Liver (tissue), 9 donors: ENCODE measurements around the gene NIPBL. TPM values are rescaled to one million over a fixed set of nuclear protein-coding genes. Genes with fewer than 3 reads are reported as not detected.

Source experiments
- DNase-seq: peaks from one replicate; pipeline ENCODE4 v3.0.0-alpha.2; 2017; ENCODE audit warnings: low spot score
- H3K27ac ChIP-seq, 2 donors: one replicate each; pipeline ENCODE4 v1.7.0; 2013; ENCODE audit warnings: inconsistent platforms in 2 of 2, low read length in 2 of 2, control low read depth in 1 of 2, low read depth in 1 of 2, mild to moderate bottlenecking in 1 of 2
- H3K27me3 ChIP-seq, 4 donors: one replicate each; pipeline versions ENCODE4 v1.6.1 to v1.7.0; 2013; ENCODE audit warnings: low read length in 3 of 4, inconsistent platforms in 1 of 4, mild to moderate bottlenecking in 1 of 4, moderate library complexity in 1 of 4; ENCODE audit not compliant: control insufficient read depth in 4 of 4, insufficient read depth in 4 of 4
- H3K36me3 ChIP-seq, 4 donors: one replicate each; pipeline versions ENCODE4 v1.6.1 to v1.7.0; 2013; ENCODE audit warnings: low read length in 3 of 4, mild to moderate bottlenecking in 3 of 4, low read depth in 1 of 4, moderate library complexity in 1 of 4; ENCODE audit not compliant: control insufficient read depth in 4 of 4, insufficient read depth in 3 of 4
- H3K4me1 ChIP-seq, 4 donors: one replicate each; pipeline versions ENCODE4 v1.6.1 to v1.7.0; 2013; ENCODE audit warnings: low read length in 3 of 4, mild to moderate bottlenecking in 3 of 4, moderate library complexity in 1 of 4; ENCODE audit not compliant: control insufficient read depth in 4 of 4, insufficient read depth in 4 of 4
- H3K4me3 ChIP-seq, 3 donors: one replicate each; pipeline versions ENCODE4 v1.6.1 to v1.7.0; 2013; ENCODE audit warnings: low read length in 3 of 3, control low read depth in 1 of 3, low read depth in 1 of 3, mild to moderate bottlenecking in 1 of 3
- H3K9ac ChIP-seq, 2 donors: one replicate each; pipeline ENCODE4 v1.7.0; 2013; ENCODE audit warnings: low read length in 2 of 2, mild to moderate bottlenecking in 2 of 2, moderate library complexity in 2 of 2, control low read depth in 1 of 2, low read depth in 1 of 2
- H3K9me3 ChIP-seq, 4 donors: one replicate each; pipeline versions ENCODE4 v1.6.1 to v1.7.0; 2013; ENCODE audit warnings: low read length in 3 of 4; ENCODE audit not compliant: control insufficient read depth in 4 of 4
- ATF3 ChIP-seq: IDR thresholded peaks from 2 replicates; pipeline ENCODE4 v1.6.1; 2016; ENCODE audit warnings: antibody characterized with exemption
- CTCF ChIP-seq: fragments of 150-350 bp; IDR thresholded peaks from 2 replicates; pipeline ENCODE4 v1.5.1; 2017; ENCODE audit warnings: improper control_type of control experiment, low read depth, low read length; ENCODE audit not compliant: missing input control
- EGR1 ChIP-seq, 2 donors: IDR thresholded peaks; 2 replicates each; pipeline ENCODE4 v1.6.1; 2016 to 2018; ENCODE audit warnings: antibody characterized with exemption in 2 of 2, low read depth in 2 of 2
- FOXA1 ChIP-seq: IDR thresholded peaks from 2 replicates; pipeline ENCODE4 v1.6.1; 2016; ENCODE audit warnings: antibody characterized with exemption
- FOXA2 ChIP-seq: IDR thresholded peaks from 2 replicates; pipeline ENCODE4 v1.6.1; 2016; ENCODE audit warnings: antibody characterized with exemption
- GABPA ChIP-seq, 2 donors: IDR thresholded peaks in 1 of 2; conservative IDR thresholded peaks in 1 of 2; 2 replicates each; pipeline ENCODE4 v1.6.1; 2016; ENCODE audit warnings: antibody characterized with exemption in 2 of 2, mild to moderate bottlenecking in 1 of 2, moderate library complexity in 1 of 2
- HNF4A ChIP-seq, 2 donors: conservative IDR thresholded peaks; 2 replicates each; pipeline ENCODE4 v1.6.1; 2016; ENCODE audit warnings: antibody characterized with exemption in 2 of 2, mild to moderate bottlenecking in 2 of 2
- HNF4G ChIP-seq: IDR thresholded peaks from 2 replicates; pipeline ENCODE4 v1.6.1; 2016; ENCODE audit warnings: antibody characterized with exemption
- JUND ChIP-seq, 2 donors: IDR thresholded peaks; 2 replicates each; pipeline ENCODE4 v1.6.1; 2016; ENCODE audit warnings: antibody characterized with exemption in 2 of 2
- NR2F2 ChIP-seq: IDR thresholded peaks from 2 replicates; pipeline ENCODE4 v1.6.1; 2016; ENCODE audit warnings: antibody characterized with exemption
- RAD21 ChIP-seq, 2 donors: IDR thresholded peaks; 2 replicates each; pipeline ENCODE4 v1.6.1; 2016; ENCODE audit warnings: antibody characterized with exemption in 2 of 2, mild to moderate bottlenecking in 2 of 2
- REST ChIP-seq: IDR thresholded peaks from 2 replicates; pipeline ENCODE4 v1.6.1; 2016; ENCODE audit warnings: antibody characterized with exemption, mild to moderate bottlenecking
- RXRA ChIP-seq, 2 donors: IDR thresholded peaks; 2 replicates each; pipeline ENCODE4 v1.6.1; 2017 to 2018; ENCODE audit warnings: antibody characterized with exemption in 2 of 2, mild to moderate bottlenecking in 1 of 2
- SP1 ChIP-seq: IDR thresholded peaks from 2 replicates; pipeline ENCODE4 v1.6.1; 2018; ENCODE audit warnings: antibody characterized with exemption, mild to moderate bottlenecking
- TAF1 ChIP-seq: conservative IDR thresholded peaks from 2 replicates; pipeline ENCODE4 v1.6.1; 2016; ENCODE audit warnings: antibody characterized with exemption, mild to moderate bottlenecking
- YY1 ChIP-seq: IDR thresholded peaks from 2 replicates; pipeline ENCODE4 v1.6.1; 2016; ENCODE audit warnings: antibody characterized with exemption, mild to moderate bottlenecking
- ZBTB33 ChIP-seq: IDR thresholded peaks from 2 replicates; pipeline ENCODE4 v1.6.1; 2016; ENCODE audit warnings: antibody characterized with exemption
- WGBS: extraction: QIAGEN DNeasy Blood & Tissue Kit; methylation state at CpG from one replicate; pipeline ENCODE4 v1.1.7; 2013; 5-methylcytosine and 5-hydroxymethylcytosine counted together
- polyA plus RNA-seq, 2 donors: library from polyadenylated mRNA; stranded (reverse) in 1 of 2; unstranded in 1 of 2; fragments of 200-250 nt in 1 of 2; fragments of >200 nt in 1 of 2; fragmentation: Nextera tagmentation in 1 of 2; extraction: Ambion mirVana in 1 of 2; gene quantifications; one replicate each; pipeline versions ENCODE4 v1.2.1 to v1.2.3, GENCODE V29; 2013 to 2015
- total RNA-seq, 2 donors: library from RNA; depleted of rRNA; stranded (reverse); fragments of >200 nt; gene quantifications; one replicate each; pipeline ENCODE4 v1.2.3, GENCODE V29; 2014
- TF ChIP-seq, protein P1 (sequence below): IDR thresholded peaks from 2 replicates; pipeline ENCODE4 v1.6.1; 2016; ENCODE audit warnings: antibody characterized with exemption
- donor health status: healthy.
- donor health status: healthy.
- donor health status: healthy.
- donor health status: healthy.
- donor health status: healthy.

NIPBL gene
- total and polyA plus RNA-seq, 4 donors, result 4.9 to 30.3 (median 21.0) TPM

DNA sequence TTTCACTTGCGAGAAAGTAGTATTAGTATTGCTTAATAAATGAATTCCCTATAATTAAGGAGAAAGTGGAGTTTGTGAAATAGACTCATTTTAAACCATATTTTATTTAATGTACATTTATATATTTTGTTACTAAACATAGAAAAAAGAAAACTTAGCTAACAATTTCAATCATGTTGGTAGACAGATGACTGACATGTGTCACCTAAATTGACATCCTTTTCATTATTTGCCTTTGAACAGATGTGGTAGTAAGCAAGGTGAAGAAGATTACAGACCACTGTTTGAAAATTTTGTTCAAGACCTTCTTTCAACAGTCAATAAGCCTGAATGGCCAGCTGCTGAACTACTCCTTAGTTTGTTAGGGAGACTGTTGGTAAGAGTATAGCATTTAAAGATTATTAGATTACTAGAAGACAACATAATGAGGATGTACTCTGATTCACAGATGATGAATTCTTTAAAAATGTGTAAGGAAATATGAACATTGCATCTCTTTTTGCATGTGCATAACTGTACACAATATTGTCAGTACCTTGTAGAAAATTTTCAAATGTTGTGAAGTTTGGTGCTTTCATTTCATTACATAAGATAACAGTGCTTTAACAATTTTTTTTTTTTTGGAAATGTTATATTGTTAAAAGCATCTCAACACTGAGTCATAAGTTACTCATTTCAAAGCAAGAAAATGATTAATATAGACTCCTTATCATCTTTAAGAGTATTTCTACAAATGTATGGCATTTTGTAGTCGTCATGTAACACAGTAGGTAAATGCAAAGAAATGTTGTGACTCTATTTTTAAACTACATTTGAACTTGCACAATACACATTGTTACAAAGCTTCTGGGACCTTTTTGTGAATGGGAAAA lies 139.5 kb downstream of the NIPBL start:
- DNase-seq, result no peak
- H3K36me3 ChIP-seq, result peaks cover 4 to 42% (median 34%) of the 10 kb centered on the region in 4 donors
- H3K27ac ChIP-seq, result no peak overlapping the region
- no peaks in the 10 kb centered on the region for H3K27me3 ChIP-seq
- H3K9me3 ChIP-seq, result no peaks in the 10 kb centered on the region
- no peak overlapping the region for H3K4me3 ChIP-seq
- no peaks in the 10 kb centered on the region for H3K4me1 ChIP-seq
- no peak overlapping the region for H3K9ac ChIP-seq
- no peak for TF ChIP-seq NR2F2
- no peak for TF ChIP-seq HNF4A (conservative IDR thresholded peaks at IDR 0.05)
- no peak for TF ChIP-seq JUND (IDR thresholded peaks at IDR 0.05)
- no peak for TF ChIP-seq FOXA2
- no peak for TF ChIP-seq GABPA (IDR thresholded peaks at IDR 0.05 in 1 of 2, conservative IDR thresholded peaks at IDR 0.05 in 1 of 2)
- no peak for TF ChIP-seq CTCF
- TF ChIP-seq RAD21 (IDR thresholded peaks at IDR 0.05), result no peak
- TF ChIP-seq YY1, result no peak
- TF ChIP-seq HNF4G, result no peak
- 99% methylated on average over 2 of the region's 2 CpGs for WGBS

GRCh38 chr5:37028910-37029309 lies 152.3 kb downstream of the NIPBL start:
- Histone ChIP-seq H3K27me3 (no peaks in the 10 kb centered on the region), H3K27ac (no peak overlapping the region), H3K36me3 (peaks cover 4 to 44% (median 34%) of the 10 kb centered on the region in 4 donors), H3K9ac (no peak overlapping the region), H3K4me1 (no peaks in the 10 kb centered on the region), H3K4me3 (no peak overlapping the region), H3K9me3 (no peaks in the 10 kb centered on the region)
- no peak for DNase-seq
- no peak for TF ChIP-seq TAF1
- no peak for TF ChIP-seq YY1
- no peak for TF ChIP-seq ZBTB33
- no peak for TF ChIP-seq REST
- no peak for TF ChIP-seq SP1
- no peak for TF ChIP-seq JUND (IDR thresholded peaks at IDR 0.05)
- no peak for TF ChIP-seq RAD21 (IDR thresholded peaks at IDR 0.05)
- TF ChIP-seq NR2F2, result no peak
- no peak for TF ChIP-seq ATF3
- no peak for TF ChIP-seq FOXA2
- TF ChIP-seq, protein P1, sequence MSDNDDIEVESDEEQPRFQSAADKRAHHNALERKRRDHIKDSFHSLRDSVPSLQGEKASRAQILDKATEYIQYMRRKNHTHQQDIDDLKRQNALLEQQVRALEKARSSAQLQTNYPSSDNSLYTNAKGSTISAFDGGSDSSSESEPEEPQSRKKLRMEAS, result no peak
- TF ChIP-seq GABPA (IDR thresholded peaks at IDR 0.05 in 1 of 2, conservative IDR thresholded peaks at IDR 0.05 in 1 of 2), result no peak
- no peak for TF ChIP-seq RXRA (IDR thresholded peaks at IDR 0.05)
- TF ChIP-seq EGR1 (IDR thresholded peaks at IDR 0.05; ENCODE audit: low read depth in 2 of 2), result no peak
- no peak for TF ChIP-seq HNF4G
- no peak for TF ChIP-seq HNF4A (conservative IDR thresholded peaks at IDR 0.05)
- no peak for TF ChIP-seq FOXA1
- 91% methylated on average over 1 of the region's 1 CpG for WGBS
